Measurements from ENCODE around the gene SLC52A3.

The SLC52A3 gene

DNA sequence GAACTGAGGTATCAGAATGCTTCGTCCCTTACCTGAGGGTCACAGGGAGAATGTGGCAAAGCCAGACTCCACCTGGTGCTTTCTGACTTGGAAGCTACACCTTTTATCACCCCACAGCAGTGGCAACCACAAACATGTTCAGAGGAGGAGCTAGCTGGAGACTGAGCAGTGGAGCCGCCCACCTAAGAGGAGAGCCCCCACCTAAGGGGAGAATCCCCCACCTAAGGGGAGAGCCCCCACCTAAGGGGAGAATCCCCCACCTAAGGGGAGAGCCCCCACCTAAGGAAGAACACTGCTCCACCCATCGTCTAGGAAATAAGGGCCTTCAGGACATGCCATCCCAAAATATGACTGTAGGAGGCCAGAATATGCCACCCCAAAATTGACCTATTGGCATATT, 4.0 kb downstream of the SLC52A3 start:
- no peak for DNase-seq

DNA sequence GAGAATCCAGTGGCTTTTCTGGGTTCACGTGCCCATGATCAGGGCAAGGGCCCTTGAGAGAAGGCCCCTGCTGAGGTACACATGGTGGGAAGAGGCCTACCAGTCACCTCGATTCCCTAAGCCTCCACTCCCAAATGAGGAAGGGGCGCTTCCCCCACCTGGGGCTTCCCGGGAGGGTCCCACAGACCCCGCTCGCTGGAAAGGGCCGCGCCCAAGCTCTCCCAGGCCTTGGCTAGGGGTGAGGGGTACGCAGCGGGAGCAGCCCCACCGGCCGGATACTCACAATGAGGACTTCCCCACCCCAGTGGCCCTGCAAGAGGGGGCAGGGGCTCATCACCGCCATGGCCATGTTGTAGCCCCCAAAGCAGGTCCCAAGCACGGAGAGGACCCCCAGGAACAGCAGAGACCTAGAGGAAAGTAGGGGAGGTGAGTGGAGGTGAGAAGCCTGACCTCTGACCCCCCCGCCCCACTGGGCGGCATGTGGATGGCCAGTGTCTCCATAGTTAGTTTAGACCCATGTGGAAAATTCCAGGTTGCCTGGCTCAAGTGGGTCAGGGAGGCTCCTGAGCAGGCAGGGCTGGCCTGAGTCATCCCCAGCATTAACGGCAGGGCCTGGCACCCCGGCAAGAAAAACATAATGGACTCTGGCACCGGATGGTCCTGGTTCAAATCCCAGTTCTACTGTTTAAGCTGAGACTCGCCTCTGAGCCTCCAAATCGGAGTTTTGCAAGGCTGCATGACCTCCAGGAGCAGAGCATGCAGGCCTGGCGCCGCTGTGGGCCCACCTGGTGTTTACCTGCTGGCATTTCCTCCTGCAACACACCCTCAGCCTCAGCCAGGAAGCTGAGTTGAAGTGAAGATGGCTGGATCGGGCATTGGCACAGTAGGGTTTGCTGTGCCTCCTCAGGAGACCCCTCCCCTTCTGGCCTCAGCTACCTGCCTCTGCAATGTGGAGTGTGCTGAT, 6.6 kb downstream of the SLC52A3 start:
- no peak for DNase-seq

DNA sequence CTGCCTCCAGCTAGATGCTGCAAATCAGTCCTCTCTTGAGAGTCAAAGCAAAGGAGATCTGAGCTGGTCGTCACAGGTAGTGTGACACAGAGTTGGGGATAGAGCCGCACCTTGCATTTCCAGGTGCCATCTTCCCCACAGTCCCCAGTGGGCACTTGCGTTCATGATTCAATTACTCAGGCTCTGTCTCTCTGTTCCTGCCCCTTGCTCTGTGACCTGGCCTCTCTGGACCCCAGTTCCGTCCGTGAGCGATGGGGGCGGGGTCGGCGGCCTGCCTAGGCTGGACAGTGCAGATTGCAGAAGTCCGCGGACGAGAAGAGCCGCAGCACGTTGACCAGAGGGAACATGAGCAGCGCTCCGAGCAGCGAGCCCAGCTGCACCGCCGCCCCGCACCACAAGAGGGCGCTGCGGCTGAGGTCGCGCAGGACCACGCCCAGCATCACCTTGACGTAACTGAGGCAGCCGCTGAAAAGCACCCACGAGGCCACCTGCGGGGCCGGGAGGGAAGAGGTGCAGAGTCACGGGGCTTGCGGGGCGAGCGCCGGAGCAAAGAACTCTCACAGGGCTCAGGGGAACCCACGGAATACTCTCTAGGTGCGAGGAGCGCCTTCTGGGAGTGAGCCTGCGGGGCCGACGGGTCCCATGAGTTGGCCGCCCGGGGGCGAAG, 7.4 kb downstream of the SLC52A3 start:
- no peak for DNase-seq

DNA sequence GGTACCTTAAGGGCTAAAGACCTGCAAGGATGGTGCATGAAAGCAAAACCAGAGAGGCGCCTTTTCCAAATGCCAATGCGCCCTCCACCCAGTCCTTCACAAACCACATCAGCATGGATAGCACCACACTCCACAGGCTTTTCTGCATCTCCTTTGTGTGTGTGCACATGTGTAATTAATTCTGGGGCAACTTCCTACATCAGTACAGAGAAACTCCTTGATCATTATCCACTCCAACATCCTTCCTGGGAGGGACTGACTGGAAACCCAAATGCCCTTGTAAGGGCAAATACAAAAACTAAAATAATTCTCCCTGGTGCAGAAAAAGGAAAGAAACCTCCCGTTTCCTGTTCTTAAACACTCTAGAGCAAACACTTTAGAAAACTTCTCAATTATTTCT, 10.8 kb downstream of the SLC52A3 start:
- no peak for DNase-seq

DNA sequence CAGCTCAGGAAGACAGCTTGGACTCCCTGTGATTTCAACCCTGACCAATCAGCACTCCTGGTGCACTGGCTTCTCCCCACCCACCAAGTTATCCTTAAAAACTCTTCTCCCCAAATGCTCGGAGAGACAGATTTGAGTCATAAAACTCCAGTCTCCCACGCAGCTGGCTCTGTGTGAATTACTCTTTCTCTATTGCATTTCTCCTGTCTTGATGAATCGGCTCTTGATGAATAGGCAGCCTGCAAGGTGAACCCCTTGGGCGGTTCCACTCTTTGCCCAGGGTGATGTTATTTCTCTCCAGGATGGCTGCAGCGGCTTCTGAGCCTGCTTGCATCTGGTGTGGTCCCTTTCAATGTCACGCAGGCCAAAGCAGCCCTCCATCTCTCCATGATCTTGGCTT, 12.4 kb downstream of the SLC52A3 start:
- no peak for DNase-seq

DNA sequence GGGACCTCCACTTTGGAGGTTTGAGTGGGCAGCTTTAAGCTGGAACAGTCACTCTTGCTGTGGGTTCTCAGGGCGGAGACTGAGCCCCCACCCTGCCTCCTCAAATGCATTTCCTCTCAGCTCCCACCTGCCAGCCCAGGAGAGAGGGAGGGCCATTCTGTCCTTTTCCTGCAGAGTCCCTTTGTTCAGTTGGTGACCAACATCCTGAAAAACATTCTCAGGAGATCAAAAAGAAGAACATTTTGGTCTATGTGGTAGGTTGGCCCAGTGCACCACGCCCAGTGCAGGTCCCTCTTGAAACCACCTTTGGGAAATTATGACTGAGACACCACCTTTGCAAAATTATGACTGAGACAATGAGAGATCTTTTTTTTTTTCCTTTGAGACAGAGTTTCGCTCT, 13.4 kb downstream of the SLC52A3 start:
- no peak for DNase-seq

DNA sequence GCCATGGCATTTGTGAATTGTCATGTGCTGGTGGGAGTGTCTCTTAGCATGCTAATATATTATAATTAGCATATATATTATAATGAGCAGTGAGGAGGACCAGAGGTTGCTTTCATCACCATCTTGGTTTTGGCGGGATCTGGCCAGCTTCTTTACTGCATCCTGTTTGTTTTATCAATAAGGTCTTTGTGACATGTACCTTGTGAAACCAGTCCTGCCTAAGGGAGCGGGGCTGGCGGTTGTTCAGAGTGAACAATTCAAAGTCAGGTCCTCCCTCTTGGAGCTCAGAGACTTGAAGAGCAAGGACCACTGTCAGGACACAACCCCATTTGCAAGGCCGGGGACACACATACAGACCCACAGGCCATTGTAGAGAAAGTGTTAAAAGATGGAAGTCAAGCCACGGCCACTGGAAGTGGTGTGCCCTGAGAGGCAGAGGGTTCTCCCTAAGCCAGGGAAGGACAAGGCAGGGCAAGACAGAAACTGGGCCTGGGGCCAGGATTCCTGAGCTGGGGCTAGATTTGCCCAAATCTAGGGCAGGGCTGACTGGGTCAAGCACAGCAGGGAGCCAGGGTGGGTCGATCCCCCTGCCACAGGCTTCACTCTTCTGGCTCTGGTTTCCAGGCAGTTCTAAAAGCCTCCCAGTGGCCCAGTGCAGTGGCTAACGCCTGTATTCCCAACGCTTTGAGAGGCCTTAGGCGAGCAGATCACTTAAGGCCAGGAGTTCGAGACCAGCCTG, 14.2 kb downstream of the SLC52A3 start:
- no peak for DNase-seq

DNA sequence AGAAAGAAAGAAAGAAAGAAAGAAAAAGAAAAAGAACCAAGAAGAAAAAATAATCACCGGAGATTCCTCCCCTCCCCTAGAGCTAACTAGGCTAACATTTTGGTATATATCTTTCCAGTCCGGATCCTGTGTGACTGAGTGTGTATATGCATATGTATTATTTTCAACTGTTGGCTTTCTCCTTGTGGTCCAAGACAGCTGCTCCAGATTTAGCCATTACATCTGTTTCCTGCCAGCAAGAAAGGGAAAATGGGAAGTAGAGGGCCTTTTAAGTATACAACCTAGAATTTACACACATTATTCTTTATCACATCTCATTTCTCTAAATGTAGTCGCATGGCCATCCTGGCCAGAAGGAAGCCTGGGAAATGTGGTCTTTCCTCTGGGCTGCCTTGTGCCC, 15.2 kb downstream of the SLC52A3 start:
- no peak for DNase-seq

DNA sequence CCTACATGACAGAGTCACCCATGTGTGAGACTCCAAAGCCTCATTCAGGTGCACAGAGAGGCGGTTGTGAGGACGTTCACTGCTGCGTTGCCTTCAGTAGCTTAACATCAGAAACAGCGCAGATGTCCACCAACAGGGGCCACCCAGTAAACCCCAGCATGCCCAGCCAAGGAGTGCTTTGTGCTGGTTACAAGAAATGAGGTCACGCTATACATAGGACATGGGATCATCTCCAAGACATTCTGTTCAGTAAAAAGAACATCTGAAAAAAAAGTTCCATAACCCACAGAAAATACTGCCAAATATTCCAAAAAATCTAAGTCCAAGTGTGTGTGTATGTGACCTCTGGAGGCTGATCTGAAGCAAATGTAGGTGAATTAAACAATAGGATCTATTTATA, 16.0 kb downstream of the SLC52A3 start:
- no peak for DNase-seq

DNA sequence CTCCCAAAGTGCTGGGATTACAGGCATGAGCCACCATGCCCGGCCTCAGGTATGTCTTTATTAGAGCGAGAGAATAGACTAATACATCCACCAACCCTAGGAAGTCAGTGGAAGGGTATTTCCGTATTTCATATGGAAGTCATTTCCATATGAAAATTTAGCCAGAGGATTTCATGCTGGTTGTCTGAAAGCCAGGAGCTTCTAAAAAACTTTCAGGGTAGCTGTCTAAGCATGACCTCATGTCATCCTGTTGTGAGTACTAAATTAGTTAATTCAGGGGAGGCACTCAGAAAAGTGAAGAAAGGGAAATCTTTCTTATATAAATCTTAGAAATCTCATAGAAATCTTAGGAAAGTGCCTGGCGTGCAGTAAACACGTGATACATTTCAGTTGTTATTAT, 16.5 kb downstream of the SLC52A3 start:
- no peak for DNase-seq

DNA sequence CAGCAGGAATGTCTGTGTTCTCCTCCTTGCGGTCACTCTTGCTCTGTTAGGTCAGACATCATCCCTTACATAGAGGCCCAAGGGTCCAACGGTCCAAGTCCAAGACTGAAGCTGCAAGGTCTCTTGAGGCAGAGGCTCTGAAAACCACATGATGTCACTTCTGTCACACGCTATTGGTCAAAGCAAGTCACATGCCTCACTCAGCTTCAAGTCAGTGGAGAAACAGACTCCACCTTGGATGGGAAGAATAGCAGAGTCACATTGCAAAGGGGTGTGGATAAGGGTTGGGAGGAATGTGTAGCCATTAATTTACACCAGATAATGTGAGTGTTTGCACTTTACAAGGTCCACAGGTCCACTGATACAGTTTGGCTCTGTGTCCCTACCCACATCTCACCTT, 17.5 kb downstream of the SLC52A3 start:
- DNase-seq: peak; percentile 6

DNA sequence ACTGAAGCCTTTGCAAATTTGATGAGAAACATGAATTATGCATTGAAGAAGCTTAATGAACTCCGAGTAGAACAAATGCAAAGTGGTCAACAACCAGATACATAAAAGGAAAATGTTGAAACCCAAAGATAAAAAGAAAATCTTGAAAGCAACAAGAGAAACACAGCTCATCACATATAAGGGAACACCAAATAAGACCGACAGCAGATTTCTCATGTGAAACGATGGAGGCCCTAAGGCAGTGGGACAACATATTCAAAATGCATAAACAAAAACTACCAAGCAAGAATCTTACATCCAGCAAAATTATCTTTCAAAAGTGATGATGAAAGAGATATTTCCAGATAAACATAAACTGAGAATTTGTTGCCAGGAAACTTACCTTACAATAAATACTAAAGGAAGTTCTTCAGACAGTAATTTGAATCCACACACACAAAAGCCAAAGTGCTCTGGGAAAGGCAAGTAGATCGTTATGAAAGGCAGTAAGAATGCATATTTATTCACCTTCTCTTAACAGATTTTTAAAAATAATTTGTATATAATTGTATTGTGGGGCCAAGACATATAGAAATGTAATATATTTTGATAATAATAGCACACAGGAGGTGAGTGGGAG, 22.5 kb downstream of the SLC52A3 start:
- DNase-seq: no peak

DNA sequence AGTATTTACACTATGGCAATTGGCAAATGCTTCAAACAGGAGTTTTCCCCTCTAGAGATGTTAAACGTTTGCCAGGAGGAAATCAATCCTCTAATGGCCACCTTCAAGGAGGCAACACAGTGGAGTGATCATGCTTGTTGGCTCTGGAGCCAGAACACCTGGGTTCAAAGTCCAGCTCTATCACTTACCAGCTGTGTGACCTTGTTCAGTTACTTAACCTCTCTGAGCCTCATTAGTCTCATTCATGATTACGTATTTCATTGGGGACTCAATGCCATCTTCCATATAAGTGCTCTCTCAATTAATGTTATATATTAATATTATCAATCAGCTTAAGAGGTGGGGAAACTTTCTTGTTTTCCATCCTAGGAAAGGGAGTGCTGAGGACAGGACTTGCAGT, 26.1 kb downstream of the SLC52A3 start:
- no peak for DNase-seq

DNA sequence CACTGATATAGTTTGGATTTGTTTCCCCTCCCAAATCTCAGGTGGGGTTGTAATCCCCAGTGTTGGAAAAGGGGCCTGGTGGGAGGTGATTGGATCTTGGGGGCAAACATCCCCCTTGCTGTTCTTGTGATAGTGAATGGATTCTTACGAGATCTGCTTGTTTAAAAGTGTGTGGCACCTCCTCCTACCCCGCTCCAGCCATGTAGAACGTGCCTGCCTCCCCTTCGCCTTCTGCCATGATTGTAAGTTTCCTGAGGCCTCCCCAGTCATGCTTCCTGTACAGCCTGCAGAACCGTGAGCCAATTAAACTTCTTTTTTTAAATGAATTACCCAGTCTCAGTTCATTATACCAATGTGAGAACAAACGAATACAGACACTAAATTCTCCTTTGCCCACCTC, 26.7 kb downstream of the SLC52A3 start:
- no peak for DNase-seq

DNA sequence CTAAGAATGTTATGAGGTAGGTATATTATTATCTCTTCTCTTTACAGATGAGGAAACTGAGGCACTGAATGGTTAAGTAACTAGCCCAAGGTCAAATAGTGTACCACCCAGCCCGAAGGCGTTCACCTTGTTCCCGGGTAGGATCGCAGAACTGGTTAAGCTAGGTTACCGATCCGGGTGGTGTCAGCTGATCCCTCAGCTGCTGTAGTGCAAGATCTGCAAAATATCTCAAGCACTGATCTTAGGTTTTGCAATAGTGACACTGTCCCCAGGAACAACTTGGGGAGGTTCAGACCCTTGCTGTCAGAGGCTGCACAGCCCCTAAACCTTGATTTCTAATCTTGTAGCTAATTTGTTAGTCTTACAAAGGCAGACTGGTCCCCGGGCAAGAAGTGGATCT, 28.1 kb downstream of the SLC52A3 start:
- no peak for DNase-seq

DNA sequence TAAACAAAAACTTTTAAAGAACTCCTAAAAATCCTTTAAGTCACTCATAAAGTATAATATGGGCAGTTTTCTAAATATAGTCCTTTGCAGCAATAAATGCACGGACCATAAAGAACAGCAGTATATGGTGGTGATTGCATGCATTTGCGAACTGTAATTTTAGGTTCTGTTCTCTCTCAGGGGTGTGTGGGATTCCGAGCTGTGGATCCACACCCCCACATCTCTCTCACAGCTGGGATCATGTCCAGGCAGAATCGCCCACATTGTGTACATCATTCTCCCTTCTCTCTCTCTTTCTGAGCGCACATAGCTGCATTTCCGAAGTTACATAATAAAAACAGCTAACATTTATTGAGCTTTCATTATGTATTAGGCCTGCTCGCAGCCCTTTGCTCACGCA, 28.6 kb downstream of the SLC52A3 start:
- no peak for DNase-seq

DNA sequence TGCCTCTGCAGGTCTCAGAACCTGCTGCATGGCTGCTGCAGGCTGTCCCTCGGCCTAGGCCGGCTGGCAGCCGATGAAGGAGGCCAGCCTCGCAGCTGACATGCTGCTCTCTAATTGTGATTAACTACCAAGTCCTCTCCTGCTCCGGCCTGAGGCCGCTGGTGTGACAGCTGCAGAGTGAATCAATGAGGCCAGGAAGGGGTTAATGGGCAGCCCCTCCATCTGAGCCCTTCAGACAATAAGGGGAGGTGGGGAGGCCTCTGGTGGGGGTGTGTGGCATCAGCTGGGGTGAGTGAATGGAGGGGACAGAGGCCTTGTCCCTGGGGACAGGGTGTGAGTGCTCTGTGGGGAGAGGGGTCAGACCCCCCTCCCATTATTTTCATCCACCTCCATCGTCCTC, 34.4 kb downstream of the SLC52A3 start:
- no peak for DNase-seq

DNA sequence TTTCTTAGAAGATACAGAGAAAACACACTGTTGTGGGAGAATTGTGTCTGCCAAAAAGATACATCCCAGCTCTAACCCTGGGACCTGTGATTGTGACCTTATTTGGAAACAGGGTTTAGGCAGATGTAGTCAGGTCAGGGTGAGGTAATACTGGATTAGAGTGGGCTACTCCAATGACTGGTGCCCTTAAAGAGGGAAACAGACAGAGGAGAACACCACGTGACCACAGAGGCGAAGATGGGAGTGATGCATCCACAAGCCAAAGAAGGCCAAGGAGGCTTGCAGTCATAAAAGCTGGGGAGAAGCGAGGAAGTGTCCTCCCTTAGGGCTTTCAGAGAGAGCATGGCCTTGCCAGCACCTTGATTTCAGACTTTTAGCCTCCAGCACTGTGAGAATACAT, 35.6 kb downstream of the SLC52A3 start:
- DNase-seq: no peak

DNA sequence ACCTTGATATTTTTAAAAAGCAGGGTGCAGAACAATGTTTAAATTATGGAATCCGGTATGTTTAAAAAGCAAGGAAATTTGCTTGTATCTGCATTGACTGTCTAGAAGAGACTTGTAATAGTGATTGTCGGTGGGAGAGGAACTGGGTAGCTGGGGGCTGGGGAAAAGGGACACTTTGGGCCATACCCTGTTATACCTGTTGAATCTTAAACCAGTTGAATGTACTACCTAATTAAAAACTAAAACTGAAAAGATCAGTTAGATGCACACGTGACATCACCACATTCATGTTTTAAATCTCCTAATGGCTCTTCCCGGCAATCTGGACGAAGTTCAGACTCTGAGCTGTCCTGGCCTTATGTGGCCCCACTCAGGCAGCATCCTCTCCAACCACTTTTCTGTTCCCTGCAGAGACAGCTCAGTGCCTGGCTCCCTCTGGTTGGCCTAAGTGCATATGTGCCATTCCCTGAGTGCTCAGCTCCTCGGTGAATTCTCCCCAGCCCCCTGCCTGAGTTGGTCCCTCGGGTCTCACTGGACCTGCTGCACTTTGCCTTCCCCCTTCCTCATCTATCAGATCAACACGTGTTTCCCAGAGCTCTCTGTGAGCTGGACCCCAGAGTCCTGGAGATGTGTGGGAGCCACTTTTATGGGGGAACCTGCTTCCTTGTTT, 36.3 kb downstream of the SLC52A3 start:
- no peak for DNase-seq

DNA sequence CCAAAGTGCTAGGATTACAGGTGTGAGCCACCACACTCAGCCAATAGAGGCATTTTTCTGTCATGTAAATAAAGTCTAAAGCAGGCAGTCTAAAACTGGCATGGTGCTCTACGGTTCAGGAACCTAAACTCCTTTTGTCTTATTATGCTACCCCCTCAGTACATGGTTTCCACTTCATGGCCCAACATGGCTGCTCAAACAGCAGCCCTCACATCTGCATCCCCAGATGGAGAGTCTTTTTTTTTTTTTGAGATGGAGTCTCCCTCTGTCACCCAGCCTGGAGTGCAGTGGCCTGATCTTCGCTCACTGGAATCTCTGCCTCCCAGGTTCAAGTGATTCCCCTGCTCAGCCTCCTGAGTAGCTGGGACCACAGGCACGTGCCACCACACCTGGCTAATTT, 38.3 kb downstream of the SLC52A3 start:
- DNase-seq: no peak

DNA sequence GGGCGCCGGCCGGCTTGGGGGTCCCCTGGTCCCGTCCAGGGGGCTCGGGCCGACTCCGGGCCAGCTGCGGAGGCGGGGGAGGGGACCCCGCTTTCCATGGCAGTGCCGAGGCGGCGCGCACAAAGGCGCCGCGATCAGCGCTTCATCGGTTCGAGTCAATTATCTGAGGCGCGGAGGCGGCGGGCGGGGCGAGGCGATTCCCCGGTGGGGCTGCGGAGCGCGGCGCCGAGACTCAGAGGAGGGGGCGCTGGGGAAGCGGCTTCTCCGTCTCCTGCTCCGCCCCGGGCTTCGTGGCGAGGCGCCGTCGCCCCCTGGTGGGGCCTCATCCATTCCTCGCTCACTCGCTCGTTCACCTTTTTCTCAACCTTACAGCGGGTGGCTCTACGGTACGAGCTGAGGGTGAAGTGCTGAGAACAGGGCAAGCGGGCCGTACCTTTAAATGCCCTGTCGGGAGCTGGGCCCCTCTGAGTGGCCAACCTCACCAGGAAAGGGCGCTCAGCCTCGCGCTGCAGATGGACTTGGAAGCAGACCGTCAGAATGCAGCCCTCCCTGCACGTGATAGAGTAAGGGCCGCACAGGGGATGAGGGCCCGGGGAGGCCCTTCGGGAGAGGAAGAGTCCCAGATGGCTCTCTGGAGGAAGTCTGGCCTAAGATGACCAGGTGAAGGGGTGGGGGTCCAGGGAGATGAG, 39.9 kb downstream of the SLC52A3 start:
- DNase-seq: peak; percentile 25

DNA sequence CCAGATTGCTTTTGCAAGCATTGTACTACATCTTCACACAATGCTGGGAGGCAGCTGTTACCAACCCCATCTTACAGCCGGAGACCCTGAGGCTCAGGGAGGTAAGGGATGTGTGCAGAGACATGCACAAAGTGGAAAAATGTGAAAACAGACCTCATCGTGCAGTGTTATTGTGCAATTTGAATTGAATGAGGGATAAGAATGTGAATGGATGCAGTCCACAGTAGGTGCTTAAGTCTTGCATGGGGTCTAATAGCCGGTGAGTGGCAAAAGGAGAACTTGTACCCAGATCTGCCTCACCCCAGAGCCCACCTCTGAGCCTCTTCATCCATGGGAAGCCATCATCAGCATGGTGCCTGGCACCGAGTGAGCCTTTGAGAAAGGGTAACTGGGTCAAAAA, 42.1 kb downstream of the SLC52A3 start:
- no peak for DNase-seq

Measured in fibroblast of skin of back (primary cell).